GM12864 (cell line): ENCODE data around the gene ZFYVE19.

Experiments used
- DNase-seq: peaks from one replicate; pipeline ENCODE4 v3.0.0-alpha.2; 2011; ENCODE audit warnings: low read depth
- H3K4me3 ChIP-seq: 2 replicates; pipeline ENCODE4 v1.5.1; 2011; ENCODE audit warnings: mild to moderate bottlenecking, low read depth, low read length, control low read depth
- CTCF ChIP-seq: IDR thresholded peaks from 2 replicates; pipeline ENCODE4 v1.5.1; 2011; ENCODE audit warnings: low read depth, mild to moderate bottlenecking, moderate library complexity, low read length, control low read depth, inconsistent platforms; ENCODE audit errors: missing control alignments

Gene ZFYVE19

GRCh38 chr15:40841741-40842140, 34.9 kb downstream of the ZFYVE19 start:
- no peak for DNase-seq
- H3K4me3 ChIP-seq, result no peak overlapping the region
- TF ChIP-seq CTCF, result no peak

- H3K4me3 ChIP-seq, result peak overlapping the region; percentile 72
- no peak for TF ChIP-seq CTCF
- no peak for DNase-seq
These were observed 36.5 kb downstream of the ZFYVE19 start for GRCh38 chr15:40843261-40843884.

GRCh38 chr15:40843885-40844695, 37.2 kb downstream of the ZFYVE19 start, which contains the start of gene SPINT1:
TSS of gene SPINT1 (plus strand) at chr15:40844048. CDS start at chr15:40844555, 507 bp downstream.
- peak within 1 kb of the TSS; percentile 72 for H3K4me3 ChIP-seq
- no peak for DNase-seq
- TF ChIP-seq CTCF, result no peak

- DNase-seq, result no peak
- peak overlapping the region; percentile 72 for H3K4me3 ChIP-seq
- no peak for TF ChIP-seq CTCF
These were observed 37.8 kb downstream of the ZFYVE19 start for GRCh38 chr15:40844696-40845030.

GRCh38 chr15:40845036-40845435, 38.1 kb downstream of the ZFYVE19 start:
- TF ChIP-seq CTCF, result no peak
- H3K4me3 ChIP-seq, result peak overlapping the region; percentile 72
- no peak for DNase-seq

- no peak for TF ChIP-seq CTCF
- DNase-seq, result no peak
- H3K4me3 ChIP-seq, result no peak overlapping the region; the same call in 1 of the 2 replicates
These were observed 38.8 kb downstream of the ZFYVE19 start for GRCh38 chr15:40845511-40846284.
